ENCODE results near the gene SLC35F5.
"Not testable (repeated sequence)": the region's sequence is repeated elsewhere in the genome, so short reads cannot be mapped to it uniquely, and the experiment has no call there.

The SLC35F5 gene

GRCh38 chr2:113694438-113694837, 62.0 kb downstream of the SLC35F5 start:
- no peak for DNase-seq

- DNase-seq, result peak; percentile 57
Measured at GRCh38 chr2:113692698-113693428, 63.6 kb downstream of the SLC35F5 start.

GRCh38 chr2:113690871-113691270, 65.6 kb downstream of the SLC35F5 start:
- not testable (repeated sequence) for DNase-seq

GRCh38 chr2:113686537-113686936, 69.9 kb downstream of the SLC35F5 start:
- no peak for DNase-seq

GRCh38 chr2:113685471-113685870, 71.0 kb downstream of the SLC35F5 start:
- no peak for DNase-seq

GRCh38 chr2:113679457-113679856, 77.0 kb downstream of the SLC35F5 start:
- DNase-seq, result no peak

GRCh38 chr2:113677330-113677729, 79.1 kb downstream of the SLC35F5 start:
- no peak for DNase-seq

GRCh38 chr2:113676623-113677266, 79.7 kb downstream of the SLC35F5 start:
- DNase-seq, result no peak

- no peak for DNase-seq
Measured at GRCh38 chr2:113675875-113676274, 80.6 kb downstream of the SLC35F5 start.

GRCh38 chr2:113672326-113672932, 84.0 kb downstream of the SLC35F5 start:
- DNase-seq, result no peak

GRCh38 chr2:113669013-113669412, 87.4 kb downstream of the SLC35F5 start:
- DNase-seq, result not testable (repeated sequence)

GRCh38 chr2:113664761-113665533, 91.5 kb downstream of the SLC35F5 start:
- not testable (repeated sequence) for DNase-seq

- not testable (repeated sequence) for DNase-seq
Measured at GRCh38 chr2:113663285-113664060, 93.0 kb downstream of the SLC35F5 start.
